ENCODE data around the gene AKAP1. TPM values are rescaled to one million over a fixed set of nuclear protein-coding genes. Genes with fewer than 3 reads are reported as not detected.

AKAP1 gene
- total and polyA plus RNA-seq, 11 donors: 55.8 to 240 (median 128) TPM

DNA sequence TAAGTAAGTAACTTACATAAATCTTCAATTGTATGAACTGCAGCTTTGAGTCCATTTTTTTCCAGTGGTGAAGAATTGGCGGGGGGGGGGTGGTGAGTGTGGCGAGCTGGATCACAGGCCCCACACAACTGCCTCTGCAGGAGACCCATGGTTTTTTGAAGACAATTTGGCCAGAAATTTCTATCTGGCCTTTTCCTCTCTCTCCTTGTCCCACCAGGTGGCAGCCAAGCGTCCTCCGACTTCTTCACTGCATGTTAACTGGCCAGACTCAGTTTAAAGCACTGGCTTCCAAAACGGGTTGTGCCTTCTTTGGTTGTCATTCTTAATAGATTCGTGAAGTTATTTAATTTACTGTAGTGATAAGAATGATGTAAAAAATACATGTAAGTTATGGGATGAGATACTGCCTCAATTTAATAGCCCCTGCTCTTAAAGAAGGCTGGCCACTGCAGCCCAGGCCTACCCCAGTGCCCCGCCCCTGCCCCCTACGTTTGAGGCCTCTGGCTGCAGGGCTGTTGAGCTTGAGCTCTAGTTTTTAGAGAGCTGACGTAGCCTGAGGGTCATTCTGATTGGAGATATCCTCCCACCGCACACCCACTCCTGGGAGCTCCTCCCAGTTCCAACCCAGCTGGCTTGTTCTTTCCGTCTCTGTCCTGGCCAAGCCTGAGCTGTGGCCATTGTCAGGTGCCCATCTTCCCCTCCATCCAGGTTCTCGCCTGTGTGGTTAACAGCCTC is 36.4 kb downstream of the AKAP1 start:
- no peaks in the 10 kb centered on the region for H3K9me3 ChIP-seq
- TF ChIP-seq POLR2A (IDR thresholded peaks at IDR 0.05): no peak
- peak in 11 of 12 donors; percentile 12 to 61 (median 45) for TF ChIP-seq CTCF (IDR thresholded peaks at IDR 0.05)
- peaks cover 0 to 18% (median 0%) of the 10 kb centered on the region in 12 donors for H3K4me1 ChIP-seq
- ATAC-seq: peak; percentile 19 to 57 (median 47)
- intact Hi-C loops (cut with DNase I): loop anchor here in 8 of 10 donors (10.0 kb wide), 6 partner anchors 543 to 993 kb away; partner anchors contain the start of gene SRSF1 (in 1 of the 8)
- 44 to 53% (median 48%) methylated on average over 12 of the region's 12 CpGs for WGBS, 4 donors
- no peak overlapping the region for H3K4me3 ChIP-seq
- H3K27me3 ChIP-seq: no peaks in the 10 kb centered on the region
- H3K36me3 ChIP-seq: peaks cover 7 to 92% (median 69%) of the 10 kb centered on the region in 9 donors
- H3K27ac ChIP-seq: peak overlapping the region in 2 of 12 donors; percentile 14 to 41
- peak in 1 of 5 donors; percentile 41 for DNase-seq

DNA sequence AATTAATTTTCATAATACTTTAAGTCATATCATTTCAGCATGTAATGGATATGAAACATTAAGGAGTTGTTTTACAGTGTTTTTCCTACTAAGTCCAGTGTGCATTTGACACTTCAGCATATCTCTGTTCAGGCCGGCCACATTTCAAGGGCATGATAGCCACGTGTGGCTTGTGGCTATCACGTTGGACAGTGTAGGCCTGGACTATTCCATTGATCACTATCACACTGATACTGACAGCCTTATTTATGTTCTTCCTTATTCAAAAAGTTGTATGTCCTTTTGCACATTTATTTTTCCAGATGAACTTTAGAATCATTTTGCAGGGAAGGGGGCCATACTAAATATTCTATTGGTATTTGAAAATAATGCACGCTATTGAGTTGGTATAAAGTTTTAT is 39.0 kb downstream of the AKAP1 start:
- Histone ChIP-seq H3K9me3 (no peaks in the 10 kb centered on the region), H3K4me1 (peaks cover 0 to 18% (median 0%) of the 10 kb centered on the region in 12 donors), H3K27me3 (no peaks in the 10 kb centered on the region), H3K36me3 (peaks cover 3 to 66% (median 43%) of the 10 kb centered on the region in 9 donors), H3K27ac (no peak overlapping the region), H3K4me3 (no peak overlapping the region)
- DNase-seq (no peak), ATAC-seq (no peak)
- no peak for TF ChIP-seq CTCF (IDR thresholded peaks at IDR 0.05)
- no peak for TF ChIP-seq POLR2A (IDR thresholded peaks at IDR 0.05)
- 47 to 69% (median 59%) methylated on average over 4 of the region's 4 CpGs for WGBS, 4 donors
- intact Hi-C loops (cut with DNase I): loop anchor here in 8 of 10 donors (10.0 kb wide), 6 partner anchors 541 to 991 kb away; partner anchors contain the start of gene SRSF1 (in 1 of the 8)

- ATAC-seq (no peak), DNase-seq (no peak)
- intact Hi-C loops (cut with DNase I): loop anchor here in 8 of 10 donors (5.0 to 10.0 kb wide), 8 partner anchors 539 to 989 kb away; partner anchors contain the start of genes CCDC182 (in 2 of the 8) and SRSF1 (in 1 of the 8)
- Histone ChIP-seq H3K27me3 (no peaks in the 10 kb centered on the region), H3K27ac (no peak overlapping the region), H3K9me3 (no peaks in the 10 kb centered on the region), H3K4me1 (peaks cover 0 to 18% (median 0%) of the 10 kb centered on the region in 12 donors), H3K36me3 (peaks cover 0 to 53% (median 32%) of the 10 kb centered on the region in 9 donors), H3K4me3 (no peak overlapping the region)
- TF ChIP-seq POLR2A (IDR thresholded peaks at IDR 0.05) (no peak), CTCF (IDR thresholded peaks at IDR 0.05) (no peak)
- WGBS, 4 donors: 91 to 100% (median 95%) methylated on average over 2 of the region's 2 CpGs
Observed at GRCh38 chr17:57125406-57125805, 40.4 kb downstream of the AKAP1 start.

- peaks cover 0 to 48% (median 27%) of the 10 kb centered on the region in 9 donors for H3K36me3 ChIP-seq
- WGBS, 4 donors: 82 to 86% (median 83%) methylated on average over 6 of the region's 6 CpGs
- no peak overlapping the region for H3K27ac ChIP-seq
- H3K27me3 ChIP-seq: no peaks in the 10 kb centered on the region
- H3K4me3 ChIP-seq: no peak overlapping the region
- H3K9me3 ChIP-seq: no peaks in the 10 kb centered on the region
- intact Hi-C loops (cut with DNase I): loop anchor here in 8 of 10 donors (5.0 to 10.0 kb wide), 8 partner anchors 539 to 989 kb away; partner anchors contain the start of genes CCDC182 (in 2 of the 8) and SRSF1 (in 1 of the 8)
- DNase-seq (no peak), ATAC-seq (no peak)
- TF ChIP-seq POLR2A (IDR thresholded peaks at IDR 0.05) (no peak), CTCF (IDR thresholded peaks at IDR 0.05) (no peak)
- H3K4me1 ChIP-seq: peaks cover 0 to 17% (median 0%) of the 10 kb centered on the region in 12 donors
Observed at GRCh38 chr17:57125866-57126265, 40.8 kb downstream of the AKAP1 start.
